Brain microvascular endothelial cell (primary cell): ENCODE data around the gene HSBP1L1.

Experiments used
- DNase-seq: peaks from one replicate; pipeline ENCODE4 v3.0.0-alpha.2; 2020
- H3K27ac ChIP-seq: fragments of 250-450 bp; sonication (Bioruptor Pico); 2 replicates; pipeline ENCODE4 v1.5.1; 2020; ENCODE audit warnings: mild to moderate bottlenecking, moderate library complexity
- H3K27me3 ChIP-seq: fragments of 250-450 bp; sonication (Bioruptor Pico); replicated peaks from 2 replicates; pipeline ENCODE4 v1.5.1; 2020; ENCODE audit warnings: mild to moderate bottlenecking
- H3K36me3 ChIP-seq: fragments of 250-450 bp; sonication (Bioruptor Pico); replicated peaks from 2 replicates; pipeline ENCODE4 v1.5.1; 2020; ENCODE audit warnings: mild to moderate bottlenecking
- H3K4me3 ChIP-seq: 2 replicates; pipeline ENCODE4 v1.5.1; 2011; ENCODE audit warnings: low read depth, mild to moderate bottlenecking, control low read depth, low read length, moderate library complexity
- CTCF ChIP-seq: IDR thresholded peaks from 2 replicates; pipeline ENCODE4 v1.5.1; 2011; ENCODE audit warnings: low read depth, mild to moderate bottlenecking, moderate library complexity, low read length, control low read depth, inconsistent platforms; ENCODE audit errors: missing control alignments
- in situ Hi-C: cut with HindIII; loops from 2 replicates; pipeline ENCODE4 v1.10.0; 2017; ENCODE audit warnings: low sequenced_read_pairs, low pct_ligation_motif_present

HSBP1L1 gene

GRCh38 chr18:79944746-79945117, 19.7 kb upstream of the HSBP1L1 start:
- Histone ChIP-seq H3K27ac (no peak overlapping the region), H3K36me3 (peaks cover 9% of the 10 kb centered on the region), H3K27me3 (no peaks in the 10 kb centered on the region), H3K4me3 (no peak overlapping the region)
- in situ Hi-C loops: no loop called here
- no peak for DNase-seq
- no peak for TF ChIP-seq CTCF

- in situ Hi-C loops: no loop called here
- no peak overlapping the region for H3K27ac ChIP-seq
- H3K36me3 ChIP-seq: peaks cover 9% of the 10 kb centered on the region
- TF ChIP-seq CTCF: no peak
- no peak for DNase-seq
- H3K27me3 ChIP-seq: no peaks in the 10 kb centered on the region
- H3K4me3 ChIP-seq: no peak overlapping the region
These were observed 19.1 kb upstream of the HSBP1L1 start for GRCh38 chr18:79945118-79946042.

- TF ChIP-seq CTCF: no peak
- in situ Hi-C loops: no loop called here
- Histone ChIP-seq H3K27ac (no peak overlapping the region), H3K4me3 (no peak overlapping the region), H3K27me3 (no peaks in the 10 kb centered on the region), H3K36me3 (peaks cover 4% of the 10 kb centered on the region)
- DNase-seq: no peak
These were observed 17.2 kb upstream of the HSBP1L1 start for GRCh38 chr18:79947054-79947755.

- Histone ChIP-seq H3K27me3 (no peaks in the 10 kb centered on the region), H3K4me3 (no peak overlapping the region), H3K27ac (no peak overlapping the region), H3K36me3 (no peaks in the 10 kb centered on the region)
- DNase-seq: no peak
- no peak for TF ChIP-seq CTCF
- in situ Hi-C loops: no loop called here
These were observed 16.4 kb upstream of the HSBP1L1 start for GRCh38 chr18:79947881-79948610.

GRCh38 chr18:79948719-79949411, 15.6 kb upstream of the HSBP1L1 start:
- Histone ChIP-seq H3K36me3 (no peaks in the 10 kb centered on the region), H3K27ac (no peak overlapping the region), H3K27me3 (no peaks in the 10 kb centered on the region), H3K4me3 (no peak overlapping the region)
- no peak for DNase-seq
- in situ Hi-C loops: no loop called here
- no peak for TF ChIP-seq CTCF
